ENCODE measurements around the gene NAIF1.

GRCh38 chr9:128051932-128052709 lies 15.0 kb downstream of the NAIF1 start:
- TF ChIP-seq, protein P1, sequence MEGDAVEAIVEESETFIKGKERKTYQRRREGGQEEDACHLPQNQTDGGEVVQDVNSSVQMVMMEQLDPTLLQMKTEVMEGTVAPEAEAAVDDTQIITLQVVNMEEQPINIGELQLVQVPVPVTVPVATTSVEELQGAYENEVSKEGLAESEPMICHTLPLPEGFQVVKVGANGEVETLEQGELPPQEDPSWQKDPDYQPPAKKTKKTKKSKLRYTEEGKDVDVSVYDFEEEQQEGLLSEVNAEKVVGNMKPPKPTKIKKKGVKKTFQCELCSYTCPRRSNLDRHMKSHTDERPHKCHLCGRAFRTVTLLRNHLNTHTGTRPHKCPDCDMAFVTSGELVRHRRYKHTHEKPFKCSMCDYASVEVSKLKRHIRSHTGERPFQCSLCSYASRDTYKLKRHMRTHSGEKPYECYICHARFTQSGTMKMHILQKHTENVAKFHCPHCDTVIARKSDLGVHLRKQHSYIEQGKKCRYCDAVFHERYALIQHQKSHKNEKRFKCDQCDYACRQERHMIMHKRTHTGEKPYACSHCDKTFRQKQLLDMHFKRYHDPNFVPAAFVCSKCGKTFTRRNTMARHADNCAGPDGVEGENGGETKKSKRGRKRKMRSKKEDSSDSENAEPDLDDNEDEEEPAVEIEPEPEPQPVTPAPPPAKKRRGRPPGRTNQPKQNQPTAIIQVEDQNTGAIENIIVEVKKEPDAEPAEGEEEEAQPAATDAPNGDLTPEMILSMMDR (conservative IDR thresholded peaks at IDR 0.05; ENCODE audit: low read length), result no peak
- TF ChIP-seq EZH2phosphoT487 (IDR thresholded peaks at IDR 0.05; ENCODE audit: borderline replicate concordance, low read depth, low read length), result no peak
